Calu3 (cell line): ENCODE measurements around the gene RBM15. TPM values are rescaled to one million over a fixed set of nuclear protein-coding genes. Genes with fewer than 3 reads are reported as not detected.

Experiments
- BruUV-seq: library from RNA; stranded (reverse); fragments of 400-500 nt; replicated peaks from 2 replicates; lab custom pipeline; 2021; lab: Mats Ljungman, UMichigan
- CTCF ChIA-PET: fragments of 300-600 bp; sonication (Branson Sonifier 250); formaldehyde crosslinking; loops from one replicate; lab custom pipeline; 2022; ENCODE audit warnings: antibody characterized with exemption; lab: Charles Lee
- DNase-seq: peaks from one replicate; pipeline ENCODE4 v3.0.0; 2022
- H3K27ac Mint-ChIP-seq: one replicate; pipeline ENCODE4 v1.8.0; 2022; ENCODE audit warnings: mixed read lengths; ENCODE audit not compliant: unreplicated experiment
- H3K27me3 Mint-ChIP-seq: one replicate; pipeline ENCODE4 v1.8.0; 2022; ENCODE audit warnings: mixed read lengths; ENCODE audit not compliant: unreplicated experiment
- H3K36me3 Mint-ChIP-seq: one replicate; pipeline ENCODE4 v1.8.0; 2022; ENCODE audit warnings: mild to moderate bottlenecking, moderate library complexity, mixed read lengths; ENCODE audit not compliant: insufficient read depth, unreplicated experiment
- H3K4me1 Mint-ChIP-seq: one replicate; pipeline ENCODE4 v1.8.0; 2022; ENCODE audit warnings: mild to moderate bottlenecking, low read depth, mixed read lengths; ENCODE audit not compliant: unreplicated experiment
- H3K4me3 Mint-ChIP-seq: one replicate; pipeline ENCODE4 v1.8.0; 2022; ENCODE audit warnings: mild to moderate bottlenecking, low read depth, moderate library complexity, mixed read lengths; ENCODE audit not compliant: unreplicated experiment
- H3K9me3 Mint-ChIP-seq: one replicate; pipeline ENCODE4 v1.8.0; 2022; ENCODE audit warnings: low read depth, mixed read lengths; ENCODE audit not compliant: unreplicated experiment
- CTCF ChIP-seq: fragments of 200-600 bp; IDR thresholded peaks from one replicate; pipeline ENCODE4 v1.8.0; 2022; ENCODE audit warnings: antibody characterized with exemption; ENCODE audit not compliant: unreplicated experiment
- intact Hi-C: fragments of 100-400 bp; cut with micrococcal nuclease; formaldehyde crosslinking; loops from one replicate; pipeline ENCODE4 v1.10.0; 2022; ENCODE audit not compliant: unreplicated experiment
- total RNA-seq: library from RNA; stranded (reverse); gene quantifications from 2 replicates; pipeline ENCODE4 v1.2.3, GENCODE V29; 2022

The RBM15 gene
- total RNA-seq, 1 experiment from 2014 or later: 35.6 TPM

GRCh38 chr1:110385369-110385768 is 46.2 kb downstream of the RBM15 start:
- intact Hi-C loops: no loop called here
- CTCF ChIA-PET: no interaction called here
- no peak for TF ChIP-seq CTCF
- Mint-ChIP-seq H3K9me3 (no peaks in the 10 kb centered on the region), H3K4me3 (no peak overlapping the region), H3K27ac (no peak overlapping the region), H3K36me3 (peaks cover 8% of the 10 kb centered on the region), H3K27me3 (no peaks in the 10 kb centered on the region), H3K4me1 (no peaks in the 10 kb centered on the region)
- BruUV-seq: no TSS peak
- DNase-seq: no peak

DNA sequence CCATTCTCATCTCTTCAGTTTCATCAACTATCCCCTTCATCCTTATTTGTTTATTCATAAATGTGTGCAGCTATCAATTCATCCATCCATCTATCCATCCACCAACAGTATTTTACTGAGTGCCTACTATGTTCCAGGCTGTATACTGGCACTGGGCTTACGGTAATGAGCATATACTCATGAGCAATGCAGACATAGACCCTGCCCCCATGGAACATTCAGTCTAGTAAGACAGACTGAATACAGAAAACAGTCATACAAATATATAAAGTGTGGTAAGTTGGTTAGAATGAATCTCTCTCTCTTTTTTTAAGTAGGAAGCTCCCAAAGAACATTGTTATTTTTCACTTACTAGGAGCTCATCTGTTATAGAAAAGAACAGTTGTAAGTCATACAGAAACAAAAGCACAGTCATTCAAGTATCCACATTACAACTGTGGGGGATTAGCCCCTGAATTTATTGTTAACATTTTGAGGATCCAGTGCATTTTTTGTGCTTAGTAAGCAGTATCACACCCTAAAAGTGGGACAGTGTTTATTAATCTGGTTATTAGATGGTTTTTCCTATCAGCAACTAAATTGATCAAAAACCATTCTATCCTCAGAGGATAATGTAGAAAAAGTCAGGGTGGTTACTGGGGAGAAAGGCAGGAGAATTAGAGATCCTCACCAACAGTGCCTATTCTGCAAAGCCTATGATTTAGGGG is 48.0 kb downstream of the RBM15 start:
- Mint-ChIP-seq H3K4me1 (no peaks in the 10 kb centered on the region), H3K27ac (no peak overlapping the region), H3K9me3 (no peaks in the 10 kb centered on the region), H3K4me3 (no peak overlapping the region), H3K36me3 (peaks cover 5% of the 10 kb centered on the region), H3K27me3 (no peaks in the 10 kb centered on the region)
- CTCF ChIA-PET: no interaction called here
- BruUV-seq: no TSS peak
- intact Hi-C loops: no loop called here
- no peak for DNase-seq
- no peak for TF ChIP-seq CTCF

DNA sequence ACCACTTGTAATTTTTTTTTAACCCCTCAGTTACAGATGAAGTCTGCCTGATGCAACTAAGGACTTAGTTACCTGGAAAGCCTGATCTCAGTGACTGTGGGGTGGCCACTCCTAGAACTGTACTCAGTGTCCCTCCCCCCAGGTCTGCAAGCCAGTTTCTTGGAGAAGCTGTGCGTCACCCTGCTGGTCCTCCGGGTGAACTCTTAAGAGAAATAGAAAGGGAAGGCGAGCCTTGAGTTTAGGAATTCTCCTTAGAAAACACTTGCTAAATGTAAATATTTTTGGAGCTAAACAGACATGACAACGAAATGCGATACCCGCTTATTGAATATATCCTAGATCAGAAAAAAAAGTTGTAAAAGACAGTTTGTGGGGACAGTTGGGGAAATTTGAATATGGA is 50.9 kb downstream of the RBM15 start:
- Mint-ChIP-seq H3K27me3 (no peaks in the 10 kb centered on the region), H3K9me3 (no peaks in the 10 kb centered on the region), H3K4me3 (no peak overlapping the region), H3K27ac (no peak overlapping the region), H3K4me1 (peaks cover 20% of the 10 kb centered on the region), H3K36me3 (peaks cover 15% of the 10 kb centered on the region)
- DNase-seq: no peak
- no peak for TF ChIP-seq CTCF
- CTCF ChIA-PET: no interaction called here
- BruUV-seq: no TSS peak
- intact Hi-C loops: loop anchor here (5.0 kb wide), 1 partner anchor 53 kb away; the partner anchor contains the start of gene RBM15

DNA sequence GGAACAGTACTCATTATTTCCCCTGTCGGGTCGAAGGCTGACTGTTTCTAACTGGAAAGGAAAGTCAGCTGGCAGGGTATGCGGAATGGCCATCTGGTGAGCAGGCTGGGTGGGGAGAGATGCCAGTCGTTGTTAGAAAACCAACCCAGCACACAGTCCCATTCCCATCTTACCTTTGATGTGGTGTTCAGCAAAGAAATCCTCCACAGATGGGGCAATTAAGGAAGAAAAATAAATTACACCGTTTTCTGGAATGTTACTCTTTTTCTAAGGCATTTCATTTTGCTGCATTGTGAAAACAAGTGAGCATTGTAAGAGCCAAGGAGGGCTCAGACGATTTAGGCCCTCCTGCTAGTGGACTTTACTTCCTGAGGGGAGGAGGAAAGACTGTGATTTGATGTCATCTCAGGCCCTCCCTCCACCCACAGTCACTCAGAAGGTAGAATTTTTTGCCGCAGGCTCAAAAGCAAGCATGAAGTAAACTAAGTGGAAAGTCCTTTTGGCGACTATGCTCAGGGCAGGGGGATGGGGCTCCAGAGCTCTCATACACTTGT is 51.6 kb downstream of the RBM15 start, which contains the start of gene SLC16A4:
TSS of gene SLC16A4 (minus strand) at position 335 of the 554 bp plus-strand sequence. CDS start 1,703 bp downstream, outside the sequence.
- no peak within 1 kb of the TSS for H3K4me3 Mint-ChIP-seq
- CTCF ChIA-PET: no interaction called here
- no peak within 1 kb of the TSS for H3K27ac Mint-ChIP-seq
- H3K36me3 Mint-ChIP-seq: peaks cover 15% of the 10 kb centered on the region
- no peaks in the 10 kb centered on the region for H3K9me3 Mint-ChIP-seq
- no peaks in the 10 kb centered on the region for H3K27me3 Mint-ChIP-seq
- no TSS peak for BruUV-seq
- no peak for DNase-seq
- intact Hi-C loops: loop anchor here (5.0 kb wide), 1 partner anchor 53 kb away; the partner anchor contains the start of gene RBM15
- no peak for TF ChIP-seq CTCF
- peaks cover 20% of the 10 kb centered on the region for H3K4me1 Mint-ChIP-seq
